ENCODE results near the gene ARMC9. TPM values are rescaled to one million over a fixed set of nuclear protein-coding genes. Genes with fewer than 3 reads are reported as not detected.

Gene ARMC9
- polyA plus RNA-seq, 4 donors = 0.67 to 10.6 (median 3.5) TPM

DNA sequence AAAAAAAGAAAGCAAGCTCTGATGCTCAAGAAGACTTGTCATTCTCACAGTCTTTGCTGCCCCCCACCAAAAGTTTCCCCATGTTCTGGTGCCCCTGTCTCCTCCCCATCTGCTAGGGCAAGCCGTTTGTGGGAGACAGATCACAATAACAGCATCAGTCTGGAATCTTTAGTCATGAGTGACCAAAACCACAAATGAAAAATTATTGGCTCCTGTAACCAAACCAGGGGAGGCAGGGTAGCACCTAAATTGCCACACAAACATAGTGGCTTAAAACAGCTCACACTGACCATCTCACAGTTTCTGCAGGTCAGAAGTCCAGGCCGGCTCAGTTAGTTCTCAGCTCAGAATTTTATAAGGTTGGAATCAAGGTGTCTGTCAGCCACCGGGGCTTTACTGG lies 188.0 kb downstream of the ARMC9 start:
- H3K4me1 ChIP-seq (ENCODE audit: control insufficient read depth in 3 of 3, insufficient read depth in 2 of 3, low read depth in 1 of 3, low read length in 2 of 3) = peaks cover 0 to 7% (median 0%) of the 10 kb centered on the region in 3 donors
- FAIRE-seq = no peak
- H3K4me3 ChIP-seq (ENCODE audit: low read depth in 1 of 3, low read length in 3 of 3) = no peak overlapping the region
- H3K27me3 ChIP-seq (ENCODE audit: control insufficient read depth in 3 of 3, insufficient read depth in 3 of 3, low read length in 3 of 3) = no peaks in the 10 kb centered on the region
- H3K36me3 ChIP-seq (ENCODE audit: control insufficient read depth in 3 of 3, insufficient read depth in 2 of 3, low read depth in 1 of 3, low read length in 3 of 3) = no peaks in the 10 kb centered on the region
- peaks cover 0 to 8% of the 10 kb centered on the region in 2 donors for H3K9me3 ChIP-seq (ENCODE audit: control insufficient read depth in 2 of 2, insufficient read depth in 1 of 2, low read depth in 1 of 2, low read length in 1 of 2)
- 72 to 83% (median 76%) methylated on average over 3 of the region's 3 CpGs for WGBS, 3 donors
- H3K27ac ChIP-seq (ENCODE audit: low read depth in 1 of 3, low read length in 2 of 3) = no peak overlapping the region
- no peak for DNase-seq

DNA sequence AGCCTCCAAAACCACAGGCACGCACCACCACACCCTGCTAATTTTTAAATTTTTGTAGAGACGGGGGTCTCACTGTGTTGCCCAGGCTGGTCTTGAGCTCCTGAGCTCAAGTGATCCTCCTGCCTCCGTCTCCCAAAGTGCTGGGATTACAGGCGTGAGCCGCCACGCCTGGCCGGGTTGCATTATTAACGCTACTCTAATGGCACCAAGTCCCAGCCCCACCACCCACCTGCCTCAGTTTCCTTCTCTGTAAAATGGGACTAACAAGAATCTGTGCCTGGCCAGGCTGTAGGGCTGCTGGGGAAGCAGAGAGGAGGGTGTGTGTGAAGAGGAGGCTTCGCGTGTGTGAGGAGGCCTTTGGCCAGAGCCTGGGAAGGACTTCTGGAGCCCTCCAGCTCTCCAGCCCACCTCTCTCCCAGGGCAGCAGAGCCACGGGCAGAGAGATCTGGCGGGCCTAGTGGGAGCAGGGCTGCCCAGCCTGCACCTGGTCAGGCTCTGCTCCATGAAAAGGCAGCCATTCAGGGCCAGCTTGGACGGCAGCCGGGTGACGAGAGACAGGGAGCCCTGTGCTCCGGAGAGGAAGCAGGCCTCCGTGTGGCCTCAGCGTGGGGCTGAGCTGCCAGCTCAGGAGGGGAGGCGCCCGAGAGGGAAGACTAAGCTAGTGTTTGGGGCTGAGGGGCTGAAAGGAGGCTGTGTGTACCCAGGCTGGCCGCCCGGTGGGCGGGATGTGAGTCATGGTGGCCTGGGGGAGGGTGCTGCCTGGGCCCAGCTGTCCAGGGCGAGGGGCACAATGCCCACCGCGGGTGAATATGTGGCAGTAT lies 189.7 kb downstream of the ARMC9 start:
- peaks cover 0 to 7% (median 0%) of the 10 kb centered on the region in 3 donors for H3K4me1 ChIP-seq (ENCODE audit: control insufficient read depth in 3 of 3, insufficient read depth in 2 of 3, low read depth in 1 of 3, low read length in 2 of 3)
- H3K36me3 ChIP-seq (ENCODE audit: control insufficient read depth in 3 of 3, insufficient read depth in 2 of 3, low read depth in 1 of 3, low read length in 3 of 3) = no peaks in the 10 kb centered on the region
- FAIRE-seq = no peak
- WGBS, 3 donors = 73 to 85% (median 82%) methylated on average over 21 to 26 of the region's 26 CpGs
- H3K4me3 ChIP-seq (ENCODE audit: low read depth in 1 of 3, low read length in 3 of 3) = no peak overlapping the region
- H3K27ac ChIP-seq (ENCODE audit: low read depth in 1 of 3, low read length in 2 of 3) = no peak overlapping the region
- H3K27me3 ChIP-seq (ENCODE audit: control insufficient read depth in 3 of 3, insufficient read depth in 3 of 3, low read length in 3 of 3) = no peaks in the 10 kb centered on the region
- no peak for DNase-seq
- H3K9me3 ChIP-seq (ENCODE audit: control insufficient read depth in 2 of 2, insufficient read depth in 1 of 2, low read depth in 1 of 2, low read length in 1 of 2) = peaks cover 0 to 8% of the 10 kb centered on the region in 2 donors

DNA sequence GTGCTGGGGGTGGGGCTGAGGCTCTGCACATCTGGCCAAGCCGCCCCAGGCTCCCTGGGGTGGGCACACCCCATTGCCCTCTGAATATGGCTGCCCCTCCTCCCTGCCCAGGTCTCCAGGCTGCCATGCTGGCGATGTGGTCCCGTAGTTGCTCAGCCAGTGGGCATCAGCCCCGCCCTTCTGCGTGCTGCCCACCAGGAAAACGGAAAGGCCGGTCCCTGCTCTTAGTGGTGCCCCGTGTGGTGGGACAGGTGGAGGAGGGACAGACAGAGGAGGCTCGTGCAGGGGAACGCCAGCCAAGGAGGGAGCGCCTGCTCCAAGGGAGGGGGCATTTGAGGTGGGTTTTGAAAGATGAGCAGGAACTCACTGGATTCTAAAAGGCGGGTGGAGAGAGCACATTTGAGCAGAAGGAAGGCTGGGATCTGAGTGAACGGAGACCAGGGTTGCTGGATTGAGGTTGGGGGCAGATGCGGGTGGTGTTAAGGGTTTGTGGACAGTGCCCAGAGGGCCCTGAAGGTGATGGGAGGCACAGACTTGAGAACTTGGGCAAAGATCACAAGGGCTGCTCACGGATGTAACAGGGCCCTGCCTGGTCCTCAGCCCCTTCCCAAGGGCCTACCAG lies 190.4 kb downstream of the ARMC9 start:
- Histone ChIP-seq H3K9me3 (ENCODE audit: control insufficient read depth in 2 of 2, insufficient read depth in 1 of 2, low read depth in 1 of 2, low read length in 1 of 2) (peaks cover 0 to 8% of the 10 kb centered on the region in 2 donors), H3K4me1 (ENCODE audit: control insufficient read depth in 3 of 3, insufficient read depth in 2 of 3, low read depth in 1 of 3, low read length in 2 of 3) (peaks cover 0 to 7% (median 0%) of the 10 kb centered on the region in 3 donors), H3K4me3 (ENCODE audit: low read depth in 1 of 3, low read length in 3 of 3) (no peak overlapping the region), H3K36me3 (ENCODE audit: control insufficient read depth in 3 of 3, insufficient read depth in 2 of 3, low read depth in 1 of 3, low read length in 3 of 3) (no peaks in the 10 kb centered on the region), H3K27me3 (ENCODE audit: control insufficient read depth in 3 of 3, insufficient read depth in 3 of 3, low read length in 3 of 3) (no peaks in the 10 kb centered on the region), H3K27ac (ENCODE audit: low read depth in 1 of 3, low read length in 2 of 3) (no peak overlapping the region)
- FAIRE-seq (no peak), DNase-seq (no peak)
- WGBS, 3 donors = 90 to 94% (median 90%) methylated on average over 15 of the region's 15 CpGs

DNA sequence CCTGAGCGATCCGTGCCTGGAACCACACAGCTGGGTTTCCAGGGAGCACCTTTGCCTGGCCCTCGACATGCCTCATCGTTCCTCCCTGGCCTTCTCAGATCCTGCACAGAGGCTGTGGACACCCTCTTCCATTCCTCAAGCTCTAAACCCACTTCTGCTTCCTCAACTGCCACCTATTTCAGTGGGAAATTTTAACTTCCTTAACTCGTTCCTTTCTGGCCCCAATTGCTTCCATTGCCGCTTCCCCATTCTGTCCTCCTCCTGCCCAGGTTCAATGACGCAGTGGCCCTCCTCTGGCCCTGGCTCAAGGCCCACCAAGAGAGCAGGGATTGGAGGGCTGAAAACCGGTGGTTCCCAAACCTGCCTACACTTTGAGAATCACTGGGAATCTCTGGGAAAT lies 192.2 kb downstream of the ARMC9 start:
- DNase-seq (no peak), FAIRE-seq (no peak)
- Histone ChIP-seq H3K36me3 (ENCODE audit: control insufficient read depth in 3 of 3, insufficient read depth in 2 of 3, low read depth in 1 of 3, low read length in 3 of 3) (no peaks in the 10 kb centered on the region), H3K9me3 (ENCODE audit: control insufficient read depth in 2 of 2, insufficient read depth in 1 of 2, low read depth in 1 of 2, low read length in 1 of 2) (peaks cover 0 to under 1% of the 10 kb centered on the region in 2 donors), H3K27me3 (ENCODE audit: control insufficient read depth in 3 of 3, insufficient read depth in 3 of 3, low read length in 3 of 3) (no peaks in the 10 kb centered on the region), H3K27ac (ENCODE audit: low read depth in 1 of 3, low read length in 2 of 3) (no peak overlapping the region), H3K4me3 (ENCODE audit: low read depth in 1 of 3, low read length in 3 of 3) (no peak overlapping the region), H3K4me1 (ENCODE audit: control insufficient read depth in 3 of 3, insufficient read depth in 2 of 3, low read depth in 1 of 3, low read length in 2 of 3) (peaks cover 0 to 11% (median 0%) of the 10 kb centered on the region in 3 donors)
- 73 to 90% (median 80%) methylated on average over 8 of the region's 8 CpGs for WGBS, 3 donors

DNA sequence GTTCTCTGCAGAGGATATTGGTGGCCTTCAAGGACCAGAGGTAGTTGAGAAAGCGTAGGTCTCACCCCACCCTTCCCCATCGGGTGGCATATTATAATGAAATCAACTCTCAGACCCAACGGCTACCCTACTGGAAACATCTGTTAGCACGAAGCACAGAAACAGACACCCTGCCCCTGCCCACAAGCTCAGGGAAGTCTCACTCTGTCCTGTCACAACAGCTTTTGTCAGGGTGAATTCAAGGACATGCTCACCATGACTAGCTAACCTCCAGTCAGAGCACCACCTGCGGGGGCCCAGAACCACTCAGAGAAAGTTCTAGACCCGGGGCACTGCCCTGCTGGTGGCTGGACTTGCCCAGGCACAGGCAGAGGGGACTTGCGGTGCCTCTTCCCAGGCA lies 193.6 kb downstream of the ARMC9 start:
- H3K27me3 ChIP-seq (ENCODE audit: control insufficient read depth in 3 of 3, insufficient read depth in 3 of 3, low read length in 3 of 3) = no peaks in the 10 kb centered on the region
- WGBS, 3 donors = 75 to 83% (median 79%) methylated on average over 7 of the region's 7 CpGs
- H3K36me3 ChIP-seq (ENCODE audit: control insufficient read depth in 3 of 3, insufficient read depth in 2 of 3, low read depth in 1 of 3, low read length in 3 of 3) = peaks cover 0 to under 1% (median 0%) of the 10 kb centered on the region in 3 donors
- no peak overlapping the region for H3K27ac ChIP-seq (ENCODE audit: low read depth in 1 of 3, low read length in 2 of 3)
- peaks cover 0 to 13% (median 0%) of the 10 kb centered on the region in 3 donors for H3K4me1 ChIP-seq (ENCODE audit: control insufficient read depth in 3 of 3, insufficient read depth in 2 of 3, low read depth in 1 of 3, low read length in 2 of 3)
- no peak overlapping the region for H3K4me3 ChIP-seq (ENCODE audit: low read depth in 1 of 3, low read length in 3 of 3)
- no peak for FAIRE-seq
- H3K9me3 ChIP-seq (ENCODE audit: control insufficient read depth in 2 of 2, insufficient read depth in 1 of 2, low read depth in 1 of 2, low read length in 1 of 2) = no peaks in the 10 kb centered on the region
- no peak for DNase-seq

DNA sequence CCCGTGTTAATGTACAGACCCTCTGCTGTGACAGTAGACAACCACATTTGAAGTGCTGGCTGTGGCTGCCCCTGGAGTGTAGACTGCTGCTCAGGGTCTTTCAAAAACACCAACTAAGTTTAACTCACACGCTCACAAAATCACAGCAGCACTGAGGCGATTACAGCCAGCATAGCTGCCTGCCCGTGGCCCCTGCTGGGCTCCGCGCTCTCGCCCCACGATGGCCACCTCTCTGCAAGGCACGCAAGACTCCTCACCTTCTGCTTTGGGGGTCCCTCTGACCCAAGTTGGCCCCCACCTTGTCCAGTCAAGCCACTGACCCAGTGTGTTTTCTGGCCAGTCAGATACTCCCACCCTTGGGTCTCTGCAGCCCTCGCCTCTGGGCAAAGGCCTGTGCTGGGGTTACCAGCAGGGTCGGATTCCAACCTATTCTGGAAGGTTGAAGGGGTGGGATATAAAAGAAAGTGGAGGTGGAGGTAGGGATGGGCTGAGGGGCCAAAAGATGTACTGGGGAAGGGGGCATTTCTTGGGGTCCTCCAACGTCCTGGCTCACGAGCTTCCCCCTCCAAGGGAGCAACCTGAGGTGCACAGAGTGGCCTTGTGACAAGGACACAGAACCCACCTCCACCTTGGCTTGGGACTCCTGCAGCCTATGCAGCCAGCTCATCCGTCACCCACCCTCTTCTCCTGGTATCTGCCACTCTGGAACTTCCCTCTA lies 194.2 kb downstream of the ARMC9 start:
- no peak overlapping the region for H3K27ac ChIP-seq (ENCODE audit: low read depth in 1 of 3, low read length in 2 of 3)
- no peaks in the 10 kb centered on the region for H3K9me3 ChIP-seq (ENCODE audit: control insufficient read depth in 2 of 2, insufficient read depth in 1 of 2, low read depth in 1 of 2, low read length in 1 of 2)
- no peak for DNase-seq
- no peak for FAIRE-seq
- no peak overlapping the region for H3K4me3 ChIP-seq (ENCODE audit: low read depth in 1 of 3, low read length in 3 of 3)
- WGBS, 3 donors = 94 to 97% (median 94%) methylated on average over 14 of the region's 14 CpGs
- no peaks in the 10 kb centered on the region for H3K27me3 ChIP-seq (ENCODE audit: control insufficient read depth in 3 of 3, insufficient read depth in 3 of 3, low read length in 3 of 3)
- H3K36me3 ChIP-seq (ENCODE audit: control insufficient read depth in 3 of 3, insufficient read depth in 2 of 3, low read depth in 1 of 3, low read length in 3 of 3) = peaks cover 0 to 7% (median 0%) of the 10 kb centered on the region in 3 donors
- H3K4me1 ChIP-seq (ENCODE audit: control insufficient read depth in 3 of 3, insufficient read depth in 2 of 3, low read depth in 1 of 3, low read length in 2 of 3) = peaks cover 0 to 19% (median 0%) of the 10 kb centered on the region in 3 donors

DNA sequence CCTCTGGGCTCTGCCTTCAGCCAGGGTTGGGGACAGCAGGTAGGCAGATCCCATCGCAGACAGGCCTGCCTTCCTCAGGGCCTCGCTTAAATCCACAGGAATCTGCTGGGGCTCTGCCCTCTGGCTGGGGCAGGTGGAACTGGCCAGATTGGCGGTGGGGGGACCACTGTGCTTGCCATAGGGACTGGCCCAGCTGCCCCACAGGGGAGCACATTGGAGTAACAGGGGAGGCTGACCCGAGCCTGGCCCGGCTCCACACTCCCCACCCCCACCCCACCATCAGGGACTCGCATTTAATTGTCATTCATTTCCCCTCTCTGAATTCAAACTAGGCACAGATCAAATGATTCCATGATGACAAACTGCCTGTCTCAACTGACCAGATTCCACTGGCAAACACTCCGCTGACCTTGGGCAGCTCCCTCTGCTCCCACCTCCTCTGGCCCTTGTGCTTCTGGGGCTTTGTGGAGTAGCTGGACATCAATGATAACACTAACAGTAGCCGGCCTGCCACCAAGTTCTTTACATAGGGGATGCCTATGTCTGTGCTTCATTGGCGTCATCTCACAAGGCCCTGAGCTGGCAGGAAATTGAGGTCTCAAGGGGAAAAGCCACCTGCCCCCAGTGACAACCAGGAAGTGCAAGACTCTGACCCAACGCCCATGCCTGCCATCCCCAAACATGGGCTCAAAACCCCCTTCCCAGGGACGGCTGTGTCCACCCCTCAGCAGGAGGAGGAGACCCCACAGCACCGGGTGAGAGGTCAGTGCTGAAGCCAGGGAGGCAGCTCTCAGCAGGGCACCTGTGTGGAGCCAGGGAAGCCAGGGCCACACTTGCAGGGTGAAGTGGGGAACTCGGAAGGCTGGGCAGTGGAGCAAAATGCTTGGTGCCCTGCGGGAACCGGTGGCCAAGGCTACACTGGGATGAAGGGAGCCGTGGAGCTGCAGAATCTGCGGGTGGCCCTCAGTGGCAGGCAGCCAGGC lies 195.0 kb downstream of the ARMC9 start:
- Histone ChIP-seq H3K36me3 (ENCODE audit: control insufficient read depth in 3 of 3, insufficient read depth in 2 of 3, low read depth in 1 of 3, low read length in 3 of 3) (peaks cover 0 to 15% (median 5%) of the 10 kb centered on the region in 3 donors), H3K4me3 (ENCODE audit: low read depth in 1 of 3, low read length in 3 of 3) (peak overlapping the region in 1 of 3 donors; percentile 16), H3K9me3 (ENCODE audit: control insufficient read depth in 2 of 2, insufficient read depth in 1 of 2, low read depth in 1 of 2, low read length in 1 of 2) (no peaks in the 10 kb centered on the region), H3K27me3 (ENCODE audit: control insufficient read depth in 3 of 3, insufficient read depth in 3 of 3, low read length in 3 of 3) (no peaks in the 10 kb centered on the region), H3K27ac (ENCODE audit: low read depth in 1 of 3, low read length in 2 of 3) (peak overlapping the region in 1 of 3 donors; percentile 24), H3K4me1 (ENCODE audit: control insufficient read depth in 3 of 3, insufficient read depth in 2 of 3, low read depth in 1 of 3, low read length in 2 of 3) (peaks cover 0 to 25% (median 0%) of the 10 kb centered on the region in 3 donors)
- 77 to 85% (median 83%) methylated on average over 15 to 17 of the region's 17 CpGs for WGBS, 3 donors
- no peak for DNase-seq
- no peak for FAIRE-seq
